ENCODE results near the gene SH3BGRL.

DNA sequence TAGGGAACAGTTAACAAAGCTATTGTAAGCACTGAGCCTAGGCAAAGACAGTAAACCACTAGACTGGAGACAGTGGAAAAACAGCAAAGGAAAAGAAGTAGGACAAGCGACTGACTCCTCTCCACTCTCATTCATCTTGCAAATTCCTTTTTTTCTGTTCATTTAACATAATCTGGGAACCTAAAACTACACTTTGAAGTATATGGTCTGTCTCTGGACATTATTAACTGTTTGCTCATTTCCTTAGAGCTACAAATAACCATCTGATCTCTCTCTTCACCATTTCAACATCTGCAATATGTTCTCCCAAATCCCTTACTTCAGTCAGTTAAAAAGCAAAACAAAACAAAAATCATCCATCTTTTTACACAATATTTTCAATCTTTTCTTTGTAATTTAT, 831 bp upstream of the SH3BGRL start:
- TF ChIP-seq, protein P1, sequence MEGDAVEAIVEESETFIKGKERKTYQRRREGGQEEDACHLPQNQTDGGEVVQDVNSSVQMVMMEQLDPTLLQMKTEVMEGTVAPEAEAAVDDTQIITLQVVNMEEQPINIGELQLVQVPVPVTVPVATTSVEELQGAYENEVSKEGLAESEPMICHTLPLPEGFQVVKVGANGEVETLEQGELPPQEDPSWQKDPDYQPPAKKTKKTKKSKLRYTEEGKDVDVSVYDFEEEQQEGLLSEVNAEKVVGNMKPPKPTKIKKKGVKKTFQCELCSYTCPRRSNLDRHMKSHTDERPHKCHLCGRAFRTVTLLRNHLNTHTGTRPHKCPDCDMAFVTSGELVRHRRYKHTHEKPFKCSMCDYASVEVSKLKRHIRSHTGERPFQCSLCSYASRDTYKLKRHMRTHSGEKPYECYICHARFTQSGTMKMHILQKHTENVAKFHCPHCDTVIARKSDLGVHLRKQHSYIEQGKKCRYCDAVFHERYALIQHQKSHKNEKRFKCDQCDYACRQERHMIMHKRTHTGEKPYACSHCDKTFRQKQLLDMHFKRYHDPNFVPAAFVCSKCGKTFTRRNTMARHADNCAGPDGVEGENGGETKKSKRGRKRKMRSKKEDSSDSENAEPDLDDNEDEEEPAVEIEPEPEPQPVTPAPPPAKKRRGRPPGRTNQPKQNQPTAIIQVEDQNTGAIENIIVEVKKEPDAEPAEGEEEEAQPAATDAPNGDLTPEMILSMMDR (IDR thresholded peaks at IDR 0.05; ENCODE audit: insufficient read depth, low read length), result no peak
- TF ChIP-seq POLR2AphosphoS5 (IDR thresholded peaks at IDR 0.05; ENCODE audit: low read depth), result no peak

Data from HL-60 (cell line).